HG03354 (cell line): ENCODE data around the gene GPD1L.

Experiments used
- ATAC-seq: cut with Tn5 transposase; IDR thresholded peaks from one replicate; pipeline ENCODE4 v1.9.1; 2021; ENCODE audit warnings: mild to moderate bottlenecking; ENCODE audit not compliant: unreplicated experiment, poor library complexity, severe bottlenecking

Gene GPD1L

DNA sequence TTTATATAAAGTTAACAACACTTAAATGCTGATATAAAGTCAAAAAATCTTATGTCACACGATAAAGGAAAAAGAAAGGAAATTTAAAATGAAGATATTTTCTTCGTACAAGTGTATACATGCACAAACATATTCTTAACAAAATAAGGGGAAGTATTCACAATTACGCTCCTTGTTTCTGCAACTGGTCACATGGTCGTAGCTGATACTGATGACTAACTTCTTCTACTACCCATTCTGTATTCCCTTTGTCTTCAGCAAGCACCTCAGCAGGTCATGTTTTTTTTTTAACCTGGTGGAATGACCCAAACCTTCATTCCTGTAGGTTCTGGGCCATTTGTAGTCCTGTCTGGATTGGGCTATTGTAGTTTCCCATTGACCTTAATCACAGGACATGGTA lies 102.0 kb downstream of the GPD1L start:
- no peak for ATAC-seq

DNA sequence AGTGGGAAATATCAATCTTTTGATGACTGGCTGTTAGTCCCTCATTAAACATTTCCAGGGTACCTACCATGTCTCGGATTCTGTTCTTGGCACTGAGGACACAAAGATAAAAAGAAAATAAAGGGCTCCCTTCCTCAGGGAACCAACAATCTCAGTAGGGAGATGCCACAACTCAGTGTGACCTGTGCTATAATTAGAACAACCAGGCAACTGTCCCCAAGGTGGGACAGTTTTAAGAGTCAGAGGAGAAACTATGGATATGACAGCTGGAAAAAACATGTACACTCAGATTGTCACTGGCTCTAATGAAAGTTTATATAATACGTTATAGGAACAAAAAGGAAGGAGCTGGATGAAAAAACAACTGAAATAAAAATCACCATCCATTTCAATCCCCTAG lies 108.8 kb downstream of the GPD1L start:
- no peak for ATAC-seq

DNA sequence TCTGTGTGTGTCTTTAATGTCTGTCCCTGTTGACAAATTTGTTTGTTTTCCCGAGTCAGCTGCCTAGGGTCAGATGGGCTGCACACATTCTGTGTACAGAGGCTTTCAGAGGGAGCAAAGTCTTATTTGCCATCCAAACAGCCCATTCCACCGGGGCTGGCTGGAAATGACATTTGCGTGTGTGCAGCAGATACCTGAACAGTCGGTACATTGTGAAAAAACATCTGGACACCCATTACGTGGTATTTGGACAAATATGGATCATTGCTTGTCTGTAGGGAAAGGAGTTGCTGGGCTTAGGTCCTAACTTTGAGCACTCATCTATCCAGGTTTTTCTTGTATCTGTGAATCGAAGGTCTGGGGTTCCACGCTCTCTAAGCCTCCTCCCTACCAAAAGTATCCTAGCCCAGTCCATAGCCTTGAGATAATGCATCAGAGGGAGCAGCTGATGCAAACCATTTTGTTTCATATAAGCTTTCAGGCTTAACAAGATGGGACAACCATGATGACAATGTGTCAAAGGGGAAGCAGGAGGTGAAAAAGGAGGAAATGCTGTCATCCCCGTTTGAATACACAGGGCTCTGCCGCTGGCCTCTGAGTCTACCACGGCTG lies 109.9 kb downstream of the GPD1L start:
- ATAC-seq = no peak

DNA sequence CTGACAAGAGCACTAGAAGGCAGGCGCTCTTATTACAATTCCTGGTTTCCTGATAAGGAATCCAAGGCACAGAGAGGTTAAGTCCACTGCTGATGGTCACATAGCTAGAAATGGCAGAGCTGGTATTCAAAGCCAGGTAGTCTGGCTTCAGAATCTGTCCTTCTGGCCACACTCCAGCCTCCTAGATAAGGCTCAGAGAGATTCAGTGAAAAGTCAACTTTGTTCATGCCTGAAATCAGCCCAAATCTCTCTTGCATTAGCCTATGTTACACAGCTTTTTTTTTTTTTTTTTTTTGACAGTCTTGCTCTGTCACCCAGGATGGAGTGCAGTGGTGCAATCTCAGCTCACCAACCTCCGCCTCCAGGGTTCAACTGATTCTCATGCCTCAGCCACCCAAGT lies 110.9 kb downstream of the GPD1L start:
- ATAC-seq = no peak
